GM19468 (cell line): ENCODE data around the gene FAXC.
"Not testable (repeated sequence)": the region's sequence is repeated elsewhere in the genome, so short reads cannot be mapped to it uniquely, and the experiment has no call there.

Experiments used
- ATAC-seq: cut with Tn5 transposase; IDR thresholded peaks from one replicate; pipeline ENCODE4 v1.9.1; 2021; ENCODE audit warnings: mild to moderate bottlenecking, moderate library complexity, moderate number of reproducible peaks; ENCODE audit not compliant: unreplicated experiment; ENCODE audit errors: extremely low read depth

FAXC gene

GRCh38 chr6:99344289-99344688, 5.2 kb downstream of the FAXC start:
- no peak for ATAC-seq

GRCh38 chr6:99341862-99342455, 7.5 kb downstream of the FAXC start:
- no peak for ATAC-seq

- no peak for ATAC-seq
Measured at GRCh38 chr6:99338188-99338587, 11.3 kb downstream of the FAXC start.

- ATAC-seq = not testable (repeated sequence)
Measured at GRCh38 chr6:99335298-99335697, 14.2 kb downstream of the FAXC start.

- no peak for ATAC-seq
Measured at GRCh38 chr6:99334526-99335127, 14.8 kb downstream of the FAXC start.

GRCh38 chr6:99333068-99333467, 16.4 kb downstream of the FAXC start:
- ATAC-seq = peak; percentile 94

GRCh38 chr6:99331531-99331930, 17.9 kb downstream of the FAXC start:
- no peak for ATAC-seq

GRCh38 chr6:99330159-99330558, 19.3 kb downstream of the FAXC start:
- ATAC-seq = peak; percentile 65

GRCh38 chr6:99324996-99325395, 24.5 kb downstream of the FAXC start:
- no peak for ATAC-seq

- ATAC-seq = no peak
Measured at GRCh38 chr6:99318566-99318965, 30.9 kb downstream of the FAXC start.

GRCh38 chr6:99312354-99312753, 37.1 kb downstream of the FAXC start:
- ATAC-seq = no peak

- no peak for ATAC-seq
Measured at GRCh38 chr6:99310553-99310952, 38.9 kb downstream of the FAXC start.

- no peak for ATAC-seq
Measured at GRCh38 chr6:99309557-99309956, 39.9 kb downstream of the FAXC start.

GRCh38 chr6:99308788-99309187, 40.7 kb downstream of the FAXC start:
- no peak for ATAC-seq

GRCh38 chr6:99307295-99307907, 42.1 kb downstream of the FAXC start:
- no peak for ATAC-seq

GRCh38 chr6:99306341-99306740, 43.1 kb downstream of the FAXC start:
- no peak for ATAC-seq

- ATAC-seq = no peak
Measured at GRCh38 chr6:99305021-99305554, 44.4 kb downstream of the FAXC start.

- no peak for ATAC-seq
Measured at GRCh38 chr6:99297415-99297814, 52.1 kb downstream of the FAXC start.

- ATAC-seq = no peak
Measured at GRCh38 chr6:99297006-99297405, 52.5 kb downstream of the FAXC start.

GRCh38 chr6:99296261-99296660, 53.2 kb downstream of the FAXC start:
- ATAC-seq = no peak

- no peak for ATAC-seq
Measured at GRCh38 chr6:99295276-99295675, 54.2 kb downstream of the FAXC start.

- ATAC-seq = no peak
Measured at GRCh38 chr6:99294786-99295185, 54.7 kb downstream of the FAXC start.
